Kasumi-1 (cell line): Measurements from ENCODE around the gene STBD1.
"Not testable (repeated sequence)": the region's sequence is repeated elsewhere in the genome, so short reads cannot be mapped to it uniquely, and the experiment has no call there.

ENCODE experiments used
- DNase-seq, 2 experiments: peaks; one replicate each; lab custom pipeline; 2025; lab: John Stamatoyannopoulos, UW

The STBD1 gene

DNA sequence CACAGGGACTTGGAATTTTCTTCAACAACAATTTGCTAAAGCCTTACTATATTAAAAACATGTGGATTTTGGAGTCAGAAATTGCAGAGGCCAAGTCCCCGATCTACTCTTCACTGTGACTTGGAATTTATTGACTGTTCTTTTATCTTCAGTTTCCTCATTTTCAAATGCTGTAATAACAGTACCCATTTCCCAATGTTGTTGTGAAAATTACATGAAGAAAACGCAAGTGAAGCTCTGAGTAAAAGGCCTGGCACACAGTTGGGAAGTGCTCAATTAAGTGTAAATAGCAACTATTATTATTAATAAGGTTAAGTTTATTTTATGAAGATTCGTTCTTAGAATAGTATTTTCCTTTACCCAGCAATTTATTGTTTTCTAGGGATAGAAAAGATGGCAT, 15.7 kb downstream of the STBD1 start:
- DNase-seq: no peak

DNA sequence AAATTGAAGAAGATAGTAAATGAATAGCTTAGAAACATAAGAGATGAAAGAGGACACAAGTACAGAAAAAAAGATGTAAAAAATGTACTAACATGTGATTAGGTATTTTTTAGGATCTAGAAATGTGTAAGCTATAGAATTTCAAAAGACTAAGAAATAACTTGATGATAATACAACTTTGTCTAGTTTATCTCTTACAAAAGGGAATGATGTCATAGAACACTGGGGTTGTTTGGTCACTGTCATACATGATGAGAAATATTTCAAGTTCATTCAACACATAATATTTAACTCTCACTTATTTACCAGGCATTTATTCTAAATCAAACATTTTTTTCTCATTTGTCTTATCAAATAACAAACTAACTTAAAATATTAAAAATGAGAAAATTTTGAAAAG, 18.5 kb downstream of the STBD1 start:
- no peak for DNase-seq

DNA sequence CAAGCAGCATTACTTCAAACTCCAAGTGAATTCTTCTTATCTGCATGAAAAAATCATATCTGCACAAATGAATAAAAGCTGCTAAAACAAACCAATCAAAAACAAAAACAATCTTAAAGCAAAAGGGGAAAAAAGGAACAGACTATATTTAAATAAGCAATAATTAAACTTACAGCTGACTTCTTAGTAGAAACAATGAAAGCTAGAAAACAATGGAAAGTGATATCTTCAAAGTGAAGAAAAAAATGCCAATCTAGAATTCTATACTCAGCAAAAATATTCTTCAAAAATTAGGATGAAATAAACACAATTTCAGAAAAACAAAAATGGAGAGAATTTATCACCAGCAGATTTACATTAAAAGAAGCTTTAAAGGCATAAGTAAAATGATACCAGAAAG, 20.0 kb downstream of the STBD1 start:
- DNase-seq: peak; percentile 24 to 63

DNA sequence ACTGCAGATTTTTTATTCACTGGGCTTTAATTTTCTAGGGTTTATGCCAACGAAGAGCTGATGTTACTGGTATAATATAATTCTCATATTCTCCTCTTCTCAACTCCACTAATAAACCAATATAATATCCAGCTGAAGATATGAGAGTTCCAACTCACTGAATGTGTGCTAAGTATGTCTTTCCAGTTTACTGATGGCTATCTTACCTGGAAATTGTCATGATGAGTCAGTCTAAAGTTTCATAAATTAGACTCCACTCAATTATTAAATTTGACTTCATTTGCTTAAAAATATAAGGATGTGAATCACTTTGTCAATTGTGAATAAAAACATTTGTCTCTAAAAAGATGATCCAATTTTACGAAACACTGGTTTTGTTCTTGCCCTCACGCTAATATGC, 28.4 kb downstream of the STBD1 start:
- no peak for DNase-seq

DNA sequence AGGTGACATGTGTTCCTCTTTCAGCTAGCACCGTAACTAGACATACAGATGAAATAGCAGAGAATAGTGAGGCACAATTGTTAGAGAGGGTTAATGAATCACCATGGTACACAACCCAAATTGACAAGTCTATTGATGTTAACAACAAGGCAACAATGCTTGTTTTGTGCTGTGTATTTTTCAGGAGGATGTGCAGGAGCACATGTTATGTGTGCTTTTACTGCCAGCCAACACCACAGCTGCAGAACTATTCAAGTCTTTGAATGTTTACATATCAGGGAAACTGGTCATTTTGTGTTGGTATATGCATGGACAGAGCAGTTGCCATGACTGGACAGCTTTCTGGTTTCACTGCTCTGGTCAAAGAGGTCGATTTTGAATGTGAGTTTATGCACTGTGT, 32.8 kb downstream of the STBD1 start:
- DNase-seq: no peak

DNA sequence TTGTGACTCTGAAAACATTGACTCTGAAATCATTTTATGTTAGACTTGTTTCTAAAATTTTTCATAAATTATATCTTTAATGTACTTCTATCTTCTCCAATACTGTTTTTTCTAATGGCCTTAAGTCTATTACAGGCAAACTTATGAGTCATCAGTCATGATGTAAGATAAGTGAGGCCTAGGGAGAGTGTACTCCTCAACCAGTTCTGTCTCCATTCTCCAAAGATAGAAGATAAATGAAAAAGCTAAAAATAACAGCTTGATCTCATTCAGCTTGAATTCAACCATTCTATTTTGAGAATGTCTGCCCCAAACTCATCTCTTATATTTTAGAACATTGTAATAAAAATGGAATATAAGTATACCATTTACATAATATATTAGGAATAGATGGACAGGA, 34.5 kb downstream of the STBD1 start:
- DNase-seq: peak; percentile 56 to 62

DNA sequence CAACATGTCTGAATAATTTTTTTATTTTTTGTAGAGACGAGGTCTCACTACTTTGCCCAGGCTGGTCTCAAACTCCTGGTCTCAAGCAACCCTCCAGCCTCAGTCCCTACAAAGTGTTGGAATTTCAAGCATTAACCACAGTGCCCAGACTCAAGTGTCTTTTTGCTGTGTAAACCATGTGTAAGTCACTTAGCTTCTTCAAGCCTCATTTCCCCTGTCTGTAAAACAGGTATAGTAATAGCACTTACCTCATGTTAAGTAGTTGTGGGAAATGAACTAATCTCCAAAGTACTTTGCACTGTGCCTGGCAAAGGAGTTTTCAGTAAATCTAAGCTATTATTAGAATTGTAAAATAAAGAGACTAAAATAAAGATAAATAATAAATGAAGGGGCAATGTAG, 35.7 kb downstream of the STBD1 start:
- DNase-seq: no peak

DNA sequence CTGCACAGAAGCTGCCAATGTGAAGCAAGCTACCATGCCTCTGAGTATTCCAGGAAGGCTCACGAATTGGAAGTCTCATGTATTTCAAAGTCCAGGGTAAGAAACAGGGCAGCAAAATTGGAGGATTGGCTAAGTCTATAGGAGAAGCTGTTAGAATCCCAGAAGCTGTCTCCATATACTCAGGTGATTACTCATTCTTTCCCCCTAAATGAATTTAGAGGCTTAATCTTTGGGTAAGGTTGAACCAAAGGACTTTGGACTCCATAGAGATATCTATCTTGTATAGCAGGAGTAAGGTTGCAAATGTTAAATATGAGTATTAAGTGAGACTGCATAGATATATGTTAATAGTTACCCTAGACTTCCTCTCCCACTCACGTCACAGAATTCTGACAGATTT, 36.3 kb downstream of the STBD1 start:
- DNase-seq: no peak

DNA sequence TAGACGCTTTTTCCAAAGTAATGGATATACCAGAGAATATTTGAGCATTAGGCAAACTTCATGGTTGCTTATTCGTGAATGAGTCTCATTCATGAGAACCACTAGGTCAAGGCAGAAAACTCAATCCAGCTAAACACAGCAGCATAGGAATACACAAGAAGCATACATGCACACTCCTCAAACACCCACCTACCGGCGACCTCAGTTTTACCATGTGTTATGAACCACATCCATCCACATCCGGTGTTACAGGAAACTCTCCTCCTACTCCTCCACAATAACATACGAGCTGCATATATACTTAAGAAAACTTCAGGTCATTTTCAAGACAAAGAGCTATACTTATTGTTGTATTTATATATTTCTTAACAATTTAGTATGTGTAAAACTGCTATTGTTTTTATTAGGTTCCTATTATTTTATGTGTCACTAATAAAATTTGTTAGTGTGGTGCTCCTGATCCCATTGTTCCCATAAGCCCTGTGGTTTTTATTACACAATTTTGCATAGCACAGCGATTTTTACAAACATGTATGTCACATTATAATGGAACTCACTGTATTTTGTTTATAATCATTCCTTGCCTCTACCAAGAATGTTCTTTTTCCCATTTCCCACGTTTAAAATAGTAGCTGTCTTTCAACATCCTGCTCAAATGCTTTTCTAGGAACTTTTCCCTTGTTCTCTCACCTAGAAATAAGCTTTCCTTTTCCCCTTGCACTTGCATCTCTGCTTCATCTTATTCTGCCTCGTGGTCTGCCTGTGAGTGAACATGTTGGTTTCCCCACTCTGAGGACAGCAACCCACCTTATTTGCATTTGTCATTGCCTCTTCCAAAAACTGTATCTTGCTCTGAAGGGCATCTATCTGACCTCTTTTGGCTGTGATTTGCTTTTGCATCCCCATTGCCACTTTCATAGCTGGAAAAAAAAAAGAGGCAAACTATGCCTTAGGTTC, 48.3 kb downstream of the STBD1 start:
- peak; percentile 86 to 93 for DNase-seq

DNA sequence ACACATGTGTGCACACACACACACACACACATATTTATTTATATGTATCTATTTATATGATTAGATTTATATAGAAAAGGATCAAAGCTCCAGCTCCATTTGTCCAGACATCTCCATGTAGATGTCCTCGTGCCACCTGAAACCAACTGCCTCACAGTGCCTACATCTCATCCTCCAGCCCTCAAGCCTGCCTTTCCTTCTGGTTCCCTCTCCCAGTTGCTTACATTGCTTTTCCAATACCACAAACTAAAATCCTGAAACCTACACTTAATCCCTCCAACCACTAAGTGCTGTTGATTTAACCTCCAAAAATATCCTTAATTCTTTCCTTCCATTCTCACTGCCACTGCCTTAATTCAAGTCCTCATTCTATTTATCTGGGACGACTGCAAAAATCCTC, 51.4 kb downstream of the STBD1 start:
- DNase-seq: no peak

DNA sequence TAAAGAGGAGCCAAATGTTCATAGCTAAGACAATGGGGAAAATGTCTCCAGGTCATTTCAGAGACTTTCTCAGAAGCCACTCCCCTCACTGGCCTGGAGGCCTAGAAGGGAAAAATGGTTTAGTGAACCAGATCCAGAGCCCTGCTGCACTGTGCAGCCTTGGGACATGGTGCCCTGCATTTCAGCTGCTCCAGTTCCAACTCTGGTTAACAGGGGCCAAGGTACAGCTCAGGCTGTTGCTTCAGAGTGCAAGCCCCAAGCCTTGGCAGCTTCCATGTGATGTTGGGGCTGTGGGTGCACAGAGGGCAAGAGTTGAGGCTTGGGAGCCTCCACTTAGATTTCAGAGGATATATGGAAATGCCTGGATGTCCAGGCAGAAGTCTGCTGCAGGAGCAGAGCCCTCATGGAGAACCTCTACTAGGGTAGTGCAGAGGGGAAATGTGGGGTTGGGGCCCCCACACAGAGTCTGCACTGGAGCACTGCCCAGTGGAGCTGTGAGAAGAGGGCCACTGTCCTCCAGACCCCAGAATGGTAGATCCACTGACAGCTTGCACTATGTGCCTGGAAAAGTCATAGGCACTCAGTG, 53.4 kb downstream of the STBD1 start:
- not testable (repeated sequence) for DNase-seq
